ENCODE data around the gene PRKCI.
"Not testable (repeated sequence)": the region's sequence is repeated elsewhere in the genome, so short reads cannot be mapped to it uniquely, and the experiment has no call there.

PRKCI gene

GRCh38 chr3:170204509-170204908, 17.7 kb upstream of the PRKCI start:
- H3K4me3 ChIP-seq (ENCODE audit: low read depth, low read length): no peak overlapping the region
- no peak for DNase-seq (ENCODE audit: low read depth)
- no peak for TF ChIP-seq CTCF (IDR thresholded peaks at IDR 0.05; ENCODE audit: control insufficient read depth, extremely low read depth, insufficient read depth)

- no peak for DNase-seq (ENCODE audit: low read depth)
- no peak for TF ChIP-seq CTCF (IDR thresholded peaks at IDR 0.05; ENCODE audit: control insufficient read depth, extremely low read depth, insufficient read depth)
- no peak overlapping the region for H3K4me3 ChIP-seq (ENCODE audit: low read depth, low read length)
Observed at GRCh38 chr3:170205302-170205701, 16.9 kb upstream of the PRKCI start.

DNA sequence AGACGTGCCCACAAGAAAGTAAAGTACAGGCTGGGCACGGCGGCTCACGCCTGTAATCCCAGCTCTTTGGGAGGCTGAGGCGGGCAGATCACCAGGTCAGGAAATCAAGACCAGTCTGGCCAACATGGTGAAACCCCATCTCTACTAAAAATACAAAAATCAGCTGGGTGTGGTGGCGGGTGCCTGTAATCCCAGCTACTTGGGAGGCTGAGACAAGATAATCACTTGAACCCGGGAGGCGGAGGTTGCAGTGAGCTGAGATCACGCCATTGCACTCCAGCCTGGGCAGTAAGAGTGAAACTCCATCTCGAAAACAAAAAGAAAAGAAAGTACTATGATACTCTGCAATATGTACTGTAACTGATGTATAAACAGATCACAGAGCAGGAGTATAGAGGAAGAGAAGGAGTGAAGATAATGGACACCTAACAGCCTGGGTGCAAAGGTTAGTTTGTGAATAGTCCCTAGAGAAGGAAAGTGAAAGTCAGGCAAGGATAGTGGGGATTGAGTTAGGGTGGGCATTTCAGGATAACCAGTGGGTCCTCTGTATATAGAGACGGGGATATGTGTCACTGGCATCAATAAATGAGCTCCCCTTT, 16.0 kb upstream of the PRKCI start:
- not testable (repeated sequence) for DNase-seq (ENCODE audit: low read depth); H3K4me3 ChIP-seq (ENCODE audit: low read depth, low read length)

GRCh38 chr3:170207717-170208116, 14.5 kb upstream of the PRKCI start:
- TF ChIP-seq CTCF (IDR thresholded peaks at IDR 0.05; ENCODE audit: control insufficient read depth, extremely low read depth, insufficient read depth): no peak
- H3K4me3 ChIP-seq (ENCODE audit: low read depth, low read length): no peak overlapping the region
- no peak for DNase-seq (ENCODE audit: low read depth)

DNA sequence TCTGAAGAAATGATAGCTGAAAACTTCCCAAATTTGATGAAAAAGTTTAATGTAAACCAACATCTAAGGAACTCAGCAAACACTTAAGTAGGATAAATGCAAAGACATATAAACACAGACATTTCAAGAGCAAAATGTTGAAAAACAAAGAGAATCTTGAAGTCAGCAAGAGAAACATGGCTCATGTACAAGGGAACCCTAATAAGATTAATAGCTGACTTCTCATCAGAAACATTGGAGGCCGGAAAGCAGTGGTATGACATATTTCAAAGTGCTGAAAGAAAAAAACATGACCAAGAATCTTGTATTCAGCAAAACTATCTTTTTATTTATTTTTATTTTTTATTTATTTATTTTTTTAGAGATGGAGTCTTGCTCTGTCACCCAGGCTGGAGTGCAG, 10.6 kb upstream of the PRKCI start:
- H3K4me3 ChIP-seq (ENCODE audit: low read depth, low read length): no peak overlapping the region
- no peak for DNase-seq (ENCODE audit: low read depth)
- TF ChIP-seq CTCF (IDR thresholded peaks at IDR 0.05; ENCODE audit: control insufficient read depth, extremely low read depth, insufficient read depth): no peak

DNA sequence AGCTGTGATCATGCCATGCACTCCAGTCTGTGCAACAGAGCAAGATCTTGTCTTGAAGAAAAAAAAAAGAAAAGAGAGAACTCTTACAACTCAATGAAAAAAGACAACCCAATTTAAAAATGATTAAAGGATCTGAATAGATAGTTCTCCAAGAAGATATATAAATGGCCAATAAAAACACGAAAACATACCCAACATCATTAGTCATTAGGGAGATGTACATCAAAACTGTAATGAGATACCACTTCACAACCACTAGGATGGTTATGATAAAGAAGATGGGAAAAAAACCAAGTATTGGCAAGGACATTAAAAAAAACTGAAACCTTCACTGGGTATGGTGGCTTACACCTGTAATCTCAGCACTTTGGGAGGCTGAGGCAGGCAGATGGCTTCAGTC, 2.4 kb upstream of the PRKCI start:
- no peak for TF ChIP-seq CTCF (IDR thresholded peaks at IDR 0.05; ENCODE audit: control insufficient read depth, extremely low read depth, insufficient read depth)
- DNase-seq (ENCODE audit: low read depth): no peak
- no peak overlapping the region for H3K4me3 ChIP-seq (ENCODE audit: low read depth, low read length)

DNA sequence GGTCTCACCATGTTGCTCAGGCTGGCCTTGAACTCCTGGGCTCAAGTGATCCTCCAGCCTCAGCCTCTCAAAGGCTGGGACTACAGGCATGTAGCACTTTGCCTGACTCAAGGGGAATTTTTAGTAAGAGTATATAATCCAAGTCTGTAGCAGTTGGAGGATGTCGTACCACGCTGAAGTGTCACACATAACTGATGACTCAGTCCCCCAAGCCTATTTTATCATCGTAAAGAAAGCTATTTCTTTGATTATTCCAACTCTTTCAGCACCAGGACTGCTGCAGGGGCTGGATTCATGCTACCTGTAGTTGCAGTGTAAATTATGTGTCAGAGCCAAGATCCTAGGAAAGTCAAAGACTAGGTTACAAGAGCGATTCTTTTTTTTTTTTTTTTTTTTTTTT, 1.4 kb upstream of the PRKCI start:
- DNase-seq (ENCODE audit: low read depth): no peak
- no peak for TF ChIP-seq CTCF (IDR thresholded peaks at IDR 0.05; ENCODE audit: control insufficient read depth, extremely low read depth, insufficient read depth)

More for the DNA sequence above, 1.4 kb upstream of the PRKCI start:
- H3K4me3 ChIP-seq (ENCODE audit: low read depth, low read length): no peak overlapping the region

Data from LNCaP clone FGC (cell line).